Dermis blood vessel endothelial cell (primary cell): ENCODE results near the gene SKI. TPM values are rescaled to one million over a fixed set of nuclear protein-coding genes. Genes with fewer than 3 reads are reported as not detected.

ENCODE experiments used
- DNase-seq: peaks from one replicate; pipeline ENCODE4 v3.0.0; 2010
- total RNA-seq: library from RNA; depleted of rRNA; stranded (reverse); fragments of >200 nt; gene quantifications from 2 replicates; pipeline ENCODE4 v1.2.3, GENCODE V29; 2014

The SKI gene
- 26.7 and 44.4 TPM in 2 replicates for total RNA-seq

DNA sequence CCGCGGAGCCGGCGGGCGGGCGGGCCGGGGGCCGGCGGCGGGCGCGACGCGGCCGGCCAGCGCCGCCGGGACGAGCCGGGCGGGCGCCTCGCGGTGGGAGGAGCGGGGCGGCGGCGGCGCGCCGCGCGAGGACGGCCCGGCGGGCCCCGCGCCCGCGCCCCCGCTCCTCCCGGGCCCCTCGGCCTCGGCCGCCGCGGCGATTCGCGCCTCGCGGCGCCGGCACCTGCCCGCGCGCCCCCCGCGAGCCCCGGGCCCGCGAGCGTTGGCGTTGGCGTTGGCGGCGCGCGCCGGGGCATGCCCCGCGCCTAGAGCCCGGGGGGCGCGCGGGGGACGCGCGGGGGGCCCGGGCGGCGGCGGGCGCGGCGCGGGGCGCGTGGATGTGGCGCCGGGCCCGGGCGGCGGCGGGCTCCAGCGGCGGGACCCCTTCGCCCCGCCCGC, at the start of gene SKI:
Gene SKI (plus strand): TSS at position 163 of the 438 bp plus-strand sequence. CDS start 448 bp downstream, outside the sequence.
- DNase-seq = no peak

DNA sequence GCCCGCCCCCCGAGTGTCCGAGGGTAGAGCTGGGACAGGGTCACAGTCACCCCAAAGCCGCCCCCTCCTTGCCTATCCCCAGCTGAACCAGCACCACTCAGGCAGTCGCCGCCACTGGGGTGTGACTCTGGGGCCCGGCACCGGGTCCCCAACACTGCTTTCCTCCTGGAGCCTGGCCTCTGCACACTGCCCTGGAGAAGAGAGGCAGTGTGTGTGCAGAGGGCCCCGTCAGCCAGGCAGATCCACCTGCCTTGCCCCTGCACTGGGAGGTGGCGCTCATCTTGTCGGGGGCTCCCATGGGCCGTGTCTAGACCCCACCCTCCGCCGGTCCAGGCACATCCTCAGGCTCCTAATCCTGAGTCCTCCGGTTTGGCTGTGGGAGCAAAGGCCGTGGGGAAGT, 49.2 kb upstream of the SKI start:
- DNase-seq = no peak

DNA sequence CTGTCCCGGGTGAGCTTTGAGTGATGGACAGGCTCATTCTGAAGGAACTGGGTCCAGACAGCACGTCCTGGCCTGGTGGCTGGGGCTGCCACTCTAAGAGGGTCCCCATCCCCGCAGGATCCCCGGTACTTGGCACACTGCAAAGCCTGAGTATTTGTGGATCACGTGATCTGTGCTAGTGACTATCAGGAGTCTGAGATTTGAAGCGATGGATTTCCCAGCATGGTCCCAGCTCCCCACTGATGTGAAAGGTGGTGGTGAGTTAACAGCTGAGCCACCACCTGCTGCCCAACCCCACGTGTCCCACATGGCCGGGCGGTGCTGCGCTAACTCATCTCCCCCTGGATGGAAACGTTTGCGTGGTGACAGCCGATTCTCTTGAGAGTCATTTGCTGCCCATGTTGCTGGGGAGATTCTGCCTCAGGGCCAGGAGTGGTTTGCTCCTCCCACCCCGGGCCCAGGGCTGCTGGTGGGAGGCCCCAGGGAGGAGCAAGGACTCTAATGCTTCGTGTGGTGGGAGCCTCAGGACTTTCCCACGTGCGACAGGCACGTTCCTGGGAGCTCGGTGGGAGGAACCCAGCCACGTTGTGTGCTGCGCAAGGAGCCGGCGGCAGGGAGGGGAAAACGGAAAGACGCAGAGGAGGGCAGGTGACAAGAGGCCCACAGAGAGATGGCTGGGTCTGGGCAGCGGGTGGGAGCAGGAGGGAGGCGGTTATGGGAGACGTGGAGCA, 48.7 kb upstream of the SKI start:
- DNase-seq = no peak

DNA sequence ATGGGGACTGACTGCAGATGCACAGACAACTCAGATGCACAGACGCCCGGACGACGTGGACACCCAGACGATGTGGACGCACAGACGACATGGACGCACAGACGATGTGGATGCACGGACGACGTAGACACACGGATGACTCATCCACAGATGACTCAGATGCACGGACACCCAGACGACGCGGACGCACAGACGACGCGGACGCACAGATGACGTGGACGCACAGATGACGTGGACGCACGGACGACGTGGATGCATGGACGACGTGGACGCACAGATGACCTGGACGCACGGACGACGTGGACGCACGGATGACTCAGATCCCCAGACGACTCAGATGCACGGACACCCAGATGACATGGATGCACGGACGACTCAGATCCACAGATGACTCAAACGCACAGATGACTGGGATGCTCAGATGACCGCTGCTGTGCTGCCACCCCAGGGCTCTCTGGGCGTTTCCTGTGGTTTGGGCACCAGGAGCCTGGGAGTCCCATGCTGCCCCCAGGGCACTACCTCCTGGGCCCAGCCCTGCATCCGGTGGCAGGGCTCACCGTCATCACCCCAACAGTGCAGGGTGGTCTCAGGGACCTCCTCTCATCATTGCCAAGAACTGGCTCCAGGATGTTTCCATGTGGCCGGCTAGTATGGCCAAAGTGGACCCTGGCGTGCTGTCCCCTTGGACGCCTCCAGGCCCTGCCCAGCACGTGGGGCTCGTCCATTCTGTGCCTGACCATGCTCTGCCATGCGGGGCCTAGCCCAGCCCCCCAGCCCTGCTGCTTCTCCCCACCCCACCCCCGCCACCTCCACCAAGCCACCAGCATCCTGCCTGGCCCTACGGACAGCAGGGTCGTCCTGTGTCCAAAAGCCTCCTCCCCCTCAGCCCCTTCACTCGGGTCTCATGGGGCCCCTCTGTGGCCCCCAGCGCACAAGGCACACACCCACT, 47.5 kb upstream of the SKI start:
- DNase-seq = no peak

DNA sequence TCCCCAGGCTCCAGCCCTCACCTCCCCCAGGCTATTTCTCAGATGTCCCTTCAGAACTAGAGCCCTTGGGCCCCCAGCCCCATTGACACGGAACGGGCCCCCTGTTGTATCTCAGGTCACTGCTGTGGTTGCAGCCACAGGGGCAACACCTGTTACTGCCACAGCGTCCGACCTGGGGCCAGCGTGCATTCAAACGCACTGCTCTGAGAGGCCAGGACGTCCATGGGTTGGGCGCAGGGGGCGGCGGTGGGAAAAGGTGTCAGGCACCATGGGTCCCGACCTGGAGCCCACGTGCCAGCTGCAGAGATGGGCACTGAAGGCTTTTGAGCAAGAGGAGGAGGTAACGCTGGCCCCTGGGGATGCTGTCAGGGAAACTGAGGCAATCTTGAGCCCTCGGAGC, 46.8 kb upstream of the SKI start:
- DNase-seq = no peak

DNA sequence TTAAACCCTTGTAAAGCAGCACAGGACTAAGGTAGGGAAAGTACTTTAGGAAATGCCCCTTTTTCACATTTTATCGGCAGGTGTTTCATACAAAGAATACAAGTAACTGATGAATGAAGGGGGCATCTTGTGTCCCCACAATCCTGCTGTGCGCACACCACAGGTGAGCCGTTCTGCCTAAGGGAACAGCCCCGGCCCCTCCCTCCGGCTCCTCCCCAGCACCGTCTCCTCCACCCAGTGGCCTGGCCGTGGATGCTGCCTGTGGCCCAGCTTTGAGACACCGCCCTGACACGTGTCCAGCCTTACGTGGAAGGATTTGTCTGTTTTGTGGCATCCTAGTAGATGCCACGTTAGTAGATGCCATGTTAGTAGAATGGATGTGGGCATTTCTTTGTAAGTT, 46.4 kb upstream of the SKI start:
- DNase-seq = no peak

DNA sequence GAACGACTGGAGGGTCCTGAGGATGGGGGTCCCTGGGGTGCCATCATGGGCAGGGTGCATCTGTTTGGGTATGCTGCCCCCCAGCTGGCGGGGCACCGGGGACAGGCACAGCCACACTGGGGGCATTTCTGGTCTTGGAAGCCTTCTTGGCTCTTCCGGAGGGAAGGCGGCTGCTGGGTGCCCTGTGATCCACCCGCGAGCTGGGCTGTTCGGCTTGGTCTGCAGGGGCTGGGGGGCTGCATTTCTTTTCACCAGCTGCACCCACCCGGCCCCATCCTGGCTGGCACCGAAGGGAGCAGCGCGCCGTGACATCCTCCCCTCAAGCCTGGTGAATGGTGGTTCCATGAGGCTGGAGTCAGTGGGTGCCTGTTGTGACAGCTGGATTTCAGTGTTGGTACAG, 45.7 kb upstream of the SKI start:
- no peak for DNase-seq

DNA sequence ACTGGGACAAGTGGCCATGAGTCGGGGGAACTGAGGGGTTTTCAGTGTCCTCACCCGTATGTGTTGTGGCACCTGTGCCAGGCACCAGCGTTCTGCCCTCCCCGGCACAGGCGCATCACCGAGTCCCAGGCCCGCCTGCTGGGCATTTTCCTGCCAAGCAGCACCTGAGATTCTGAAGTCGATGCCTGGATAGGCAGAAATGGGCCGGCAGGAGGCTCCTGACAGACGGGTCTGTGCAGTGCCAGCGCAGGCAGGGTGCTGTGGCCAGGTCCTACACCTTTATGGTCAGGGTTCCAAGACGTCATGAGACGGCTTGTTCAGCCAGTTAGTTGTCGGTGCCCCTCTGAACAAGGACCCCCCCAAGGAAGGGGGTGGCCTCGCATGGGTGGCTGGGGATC, 44.2 kb upstream of the SKI start:
- no peak for DNase-seq

DNA sequence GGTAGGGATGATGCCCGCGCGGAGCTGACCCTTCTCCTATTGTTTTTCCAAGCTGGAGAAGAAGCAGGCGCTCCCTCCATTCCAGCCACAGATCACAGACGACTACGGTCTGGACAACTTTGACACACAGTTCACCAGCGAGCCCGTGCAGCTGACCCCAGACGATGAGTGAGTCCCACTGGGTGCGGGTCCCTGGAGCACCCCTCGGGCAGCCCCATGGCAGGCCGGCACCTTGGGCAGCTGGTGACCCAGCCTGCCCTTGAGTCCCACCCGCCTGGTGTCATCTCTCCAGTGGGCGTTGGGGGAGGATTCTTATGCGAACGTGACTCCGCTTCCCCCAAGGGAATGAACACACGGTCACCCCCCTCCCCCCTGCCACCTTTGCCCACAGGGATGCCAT, 43.6 kb upstream of the SKI start:
- no peak for DNase-seq

DNA sequence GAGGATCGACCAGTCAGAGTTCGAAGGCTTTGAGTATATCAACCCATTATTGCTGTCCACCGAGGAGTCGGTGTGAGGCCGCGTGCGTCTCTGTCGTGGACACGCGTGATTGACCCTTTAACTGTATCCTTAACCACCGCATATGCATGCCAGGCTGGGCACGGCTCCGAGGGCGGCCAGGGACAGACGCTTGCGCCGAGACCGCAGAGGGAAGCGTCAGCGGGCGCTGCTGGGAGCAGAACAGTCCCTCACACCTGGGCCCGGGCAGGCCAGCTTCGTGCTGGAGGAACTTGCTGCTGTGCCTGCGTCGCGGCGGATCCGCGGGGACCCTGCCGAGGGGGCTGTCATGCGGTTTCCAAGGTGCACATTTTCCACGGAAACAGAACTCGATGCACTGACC, 43.2 kb upstream of the SKI start:
- no peak for DNase-seq

DNA sequence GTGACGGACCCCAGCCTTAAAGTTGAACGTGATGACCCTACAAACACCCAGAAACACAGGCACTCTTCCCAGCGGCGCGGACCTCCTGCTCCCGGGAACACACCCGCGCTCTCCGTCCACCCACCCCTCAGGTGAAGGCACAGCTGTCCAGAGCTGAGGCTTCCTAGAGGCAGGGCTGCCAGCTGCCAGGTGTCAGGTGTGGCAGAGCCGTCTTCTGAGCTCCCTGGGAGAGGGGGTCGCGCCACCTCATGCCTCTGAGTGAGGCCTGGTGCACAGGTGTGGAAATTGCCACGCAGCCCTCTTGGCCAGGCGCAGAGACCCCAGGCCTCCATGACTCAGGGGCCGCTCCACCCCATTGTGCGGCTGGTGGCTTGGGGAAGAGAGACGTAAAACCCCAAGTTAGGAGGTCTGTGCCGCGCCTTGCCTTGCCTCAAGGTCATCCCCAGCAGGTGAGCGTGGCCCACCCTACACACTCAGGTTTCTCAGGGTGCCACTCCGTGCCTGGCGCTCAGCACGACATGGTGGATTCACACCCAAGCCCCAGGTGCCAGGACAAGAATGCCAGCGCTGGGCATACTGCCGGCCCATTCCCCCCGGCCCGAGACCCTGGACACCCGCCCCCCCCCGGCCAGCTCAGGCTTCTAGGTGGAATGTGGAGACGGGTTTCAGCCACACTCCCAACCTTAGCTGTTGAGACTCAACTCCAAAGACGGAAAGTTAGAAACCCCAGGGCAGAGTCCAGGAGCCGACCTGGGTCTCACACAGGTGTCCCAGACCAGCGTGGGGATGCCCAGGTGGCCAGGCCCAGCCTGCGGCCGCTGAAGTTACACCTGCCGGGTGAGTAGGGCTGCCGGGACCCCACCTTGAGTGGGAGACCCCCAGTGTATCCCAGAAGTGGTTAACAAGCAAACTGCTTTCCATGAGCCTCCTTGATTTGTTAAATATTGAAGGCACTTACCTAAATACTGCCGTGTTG, 42.0 kb upstream of the SKI start:
- DNase-seq = no peak

DNA sequence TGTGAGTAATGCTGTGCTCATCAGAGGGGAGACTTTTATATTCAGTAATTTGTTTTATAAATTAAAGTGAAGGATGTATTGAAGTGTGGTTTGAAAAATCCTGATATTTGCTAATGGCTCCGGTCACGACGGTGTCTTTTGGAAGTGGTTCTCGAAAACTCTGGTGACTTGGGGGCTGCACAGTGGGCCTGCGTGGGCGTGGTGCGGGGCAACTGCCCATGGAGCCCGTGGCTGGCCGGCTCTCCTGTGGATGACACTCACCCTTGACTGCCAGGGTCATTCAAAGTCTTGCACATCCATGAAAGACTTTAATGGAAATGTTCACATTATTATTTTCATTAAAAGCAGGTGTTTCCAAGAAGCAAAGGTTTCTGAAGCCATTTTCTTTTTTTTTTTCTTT, 41.2 kb upstream of the SKI start:
- DNase-seq = no peak

DNA sequence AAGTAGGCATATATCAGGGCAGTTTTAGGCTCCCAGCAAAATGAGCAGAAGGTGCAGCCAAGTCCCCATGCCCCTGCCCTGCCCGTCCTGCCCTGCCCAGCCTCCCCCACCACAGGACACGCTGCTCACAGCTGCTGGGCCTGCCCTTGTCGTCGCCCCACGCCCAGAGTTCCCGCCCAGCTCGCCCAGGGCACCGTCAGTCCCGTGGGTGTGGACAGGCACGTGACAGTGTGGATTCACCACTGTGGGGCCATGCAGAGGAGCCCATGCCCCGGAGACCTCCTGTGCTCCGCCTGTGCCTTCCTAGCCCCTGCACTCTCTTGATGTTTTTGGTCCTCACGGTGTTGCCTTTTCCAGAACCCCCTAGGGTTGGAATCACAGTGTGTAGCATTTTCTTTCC, 40.5 kb upstream of the SKI start:
- DNase-seq = no peak

DNA sequence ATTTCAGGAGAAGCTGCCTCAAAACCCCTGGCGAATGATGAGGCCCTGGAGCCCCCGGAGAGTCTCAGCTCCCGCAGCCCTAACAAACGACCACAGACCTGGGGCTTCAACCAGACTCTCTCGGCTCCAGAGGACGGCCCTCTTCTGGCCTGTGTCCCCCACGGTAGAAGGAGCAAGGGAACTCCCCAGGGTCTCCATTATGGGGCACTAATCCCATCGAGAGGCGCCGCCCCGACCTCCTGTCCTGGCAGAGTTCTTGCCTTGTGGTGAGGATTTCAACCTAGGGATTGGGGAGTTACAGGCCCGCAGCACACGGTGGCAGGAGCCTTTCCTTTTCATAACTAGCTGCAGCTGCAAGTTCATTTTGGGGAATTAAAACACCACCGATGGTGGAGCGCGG, 39.8 kb upstream of the SKI start:
- DNase-seq = no peak

DNA sequence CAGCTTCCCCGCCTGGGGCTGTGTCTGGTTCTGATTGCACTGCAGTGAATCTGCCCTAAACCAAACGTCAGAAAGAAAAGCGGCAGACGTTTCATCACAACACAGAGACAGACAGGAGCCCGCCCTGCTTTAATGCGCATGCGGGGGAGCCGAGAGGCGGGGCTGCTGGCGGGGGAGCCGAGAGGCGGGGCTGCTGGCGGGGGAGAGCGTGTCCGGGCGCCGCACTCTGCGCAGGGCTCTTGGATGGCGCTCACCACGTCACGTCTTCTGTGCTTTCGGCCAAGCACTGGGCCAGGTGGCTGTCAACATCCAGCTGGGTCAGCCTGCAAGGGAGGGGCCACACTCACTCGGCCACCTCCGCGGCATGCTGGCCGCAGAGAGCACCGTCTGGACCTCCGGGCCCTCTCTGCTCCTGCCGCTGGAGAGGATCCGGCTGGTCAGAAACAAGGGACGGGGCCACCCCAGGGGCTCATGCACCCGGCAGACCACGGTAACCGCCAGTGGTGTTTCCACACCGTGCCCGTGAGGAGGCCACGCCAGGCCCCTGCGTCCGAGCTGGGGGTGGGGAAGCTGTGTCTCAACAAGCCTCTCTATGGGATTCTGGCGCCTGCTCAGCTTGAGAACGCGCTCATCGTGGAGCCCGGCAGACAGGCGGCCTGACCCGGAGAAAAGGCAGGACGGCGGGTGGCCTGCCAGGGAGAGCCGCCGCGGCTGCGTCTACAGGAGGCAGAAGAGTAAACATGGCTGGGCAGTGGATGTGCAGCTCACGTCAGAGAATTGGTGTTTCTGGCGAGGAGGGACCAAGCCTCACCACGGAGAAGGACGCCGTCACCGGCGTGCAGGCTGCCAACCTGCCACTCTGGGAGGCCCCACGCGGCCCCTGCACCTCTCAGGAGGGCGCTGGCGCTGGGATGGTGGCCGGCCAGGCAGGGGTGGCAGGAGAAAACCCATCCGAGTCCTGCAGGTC, 38.4 kb upstream of the SKI start:
- DNase-seq = peak; percentile 91

DNA sequence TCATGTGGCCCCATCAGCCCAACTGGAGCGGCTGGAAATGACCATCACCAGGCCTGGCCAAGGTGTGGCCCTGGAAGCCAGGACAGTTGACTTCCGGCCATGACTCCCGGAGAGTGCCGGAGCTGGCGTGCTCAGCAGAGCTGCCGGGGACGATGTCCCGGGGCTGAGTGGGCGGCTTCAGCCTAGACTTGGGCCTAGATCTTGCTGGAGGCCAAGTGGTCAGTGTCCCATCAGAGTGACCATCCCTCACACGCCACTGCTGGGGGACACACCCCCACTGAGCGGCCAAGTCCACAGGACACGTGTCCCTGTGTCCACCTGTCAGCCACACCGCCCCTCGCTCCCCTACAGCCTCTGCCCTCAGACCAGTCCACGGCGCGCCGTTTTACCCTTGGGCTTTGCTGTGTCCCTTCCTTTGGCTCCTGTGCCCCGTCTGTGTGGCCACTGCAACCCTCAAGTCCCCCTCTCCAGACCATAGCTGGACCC, 37.6 kb upstream of the SKI start:
- DNase-seq = no peak

DNA sequence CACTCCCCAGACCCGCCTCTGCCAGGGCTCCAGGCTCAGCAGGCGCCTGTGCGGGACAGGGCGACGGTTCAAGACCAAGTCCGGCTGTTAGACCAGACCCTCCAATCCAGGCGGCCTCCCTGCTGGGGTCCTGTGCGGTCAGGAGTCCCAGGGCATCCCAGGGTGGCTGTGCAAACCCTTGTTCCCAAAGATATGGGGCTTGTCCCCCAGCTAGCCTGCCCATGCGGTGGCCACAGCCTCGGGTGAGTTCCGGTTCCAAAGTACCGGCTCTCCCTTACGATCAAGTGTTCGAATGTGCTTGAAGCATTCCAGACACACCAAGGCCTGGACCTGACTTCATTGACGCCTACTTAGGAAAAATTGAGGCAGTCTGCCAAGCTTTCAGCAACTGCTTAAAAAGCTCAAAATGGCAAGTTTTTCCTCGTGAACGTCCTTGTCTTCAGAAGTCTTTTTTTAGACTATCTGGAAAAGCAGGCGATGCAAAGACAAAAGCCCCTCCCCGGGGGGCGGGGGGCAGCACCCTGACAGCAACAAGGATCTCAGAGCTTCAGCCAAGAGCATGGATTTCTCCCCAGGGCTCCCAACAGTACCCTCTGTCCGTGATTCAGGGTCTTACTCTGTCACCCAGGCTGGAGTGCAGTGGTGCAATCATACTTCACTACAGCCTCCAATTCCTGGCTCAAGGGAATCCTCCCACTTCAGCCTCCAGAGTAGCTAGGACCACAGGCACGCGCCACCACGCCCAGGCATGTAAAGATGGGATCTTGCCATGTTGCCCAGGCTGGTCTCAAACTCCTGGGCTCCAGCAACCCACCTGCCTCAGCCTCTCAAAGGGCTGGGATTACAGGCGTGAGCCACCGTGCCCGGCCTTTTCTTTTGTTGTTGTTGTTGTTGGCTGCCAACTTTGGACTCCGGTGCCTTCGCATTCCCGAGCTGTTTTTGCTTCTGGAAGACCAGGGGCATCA, 35.8 kb upstream of the SKI start:
- DNase-seq = no peak

DNA sequence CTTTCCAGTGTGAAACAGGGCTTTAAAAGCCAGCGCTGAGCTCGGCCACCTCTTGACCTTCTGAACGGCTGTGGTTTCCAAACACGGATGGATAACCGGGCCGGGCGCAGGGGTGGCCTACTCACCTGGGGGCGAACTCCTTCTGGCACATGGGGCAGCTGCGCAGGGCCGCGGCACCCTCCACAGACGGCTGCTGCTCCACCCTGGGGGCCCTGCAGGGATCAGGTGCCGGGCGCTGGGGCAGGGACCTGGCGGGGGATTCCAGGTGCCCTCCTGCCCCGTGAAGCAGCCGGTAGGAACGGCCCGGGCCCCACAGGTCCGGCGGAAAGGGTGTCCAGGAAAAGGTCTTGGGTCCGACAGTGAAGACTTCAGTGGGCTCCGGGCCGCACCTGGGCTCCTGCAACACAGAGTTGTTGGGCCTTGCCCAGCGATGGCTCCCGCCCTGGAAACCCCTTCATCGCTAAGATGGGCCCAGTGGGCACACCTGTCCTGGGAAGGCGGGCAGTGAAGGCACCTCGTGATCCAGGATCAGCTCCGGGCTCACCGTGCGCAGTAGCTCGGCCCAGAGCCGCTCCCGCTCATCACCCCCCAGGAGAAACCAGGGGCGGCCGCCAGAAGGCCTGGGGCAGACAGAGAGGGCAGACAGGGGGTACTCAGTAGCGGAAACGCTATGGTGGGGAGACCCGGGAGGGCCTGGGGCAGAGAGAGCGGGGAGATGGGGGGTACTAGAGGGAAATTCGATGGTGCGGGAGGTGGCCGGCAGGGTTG, 34.4 kb upstream of the SKI start:
- DNase-seq = no peak

DNA sequence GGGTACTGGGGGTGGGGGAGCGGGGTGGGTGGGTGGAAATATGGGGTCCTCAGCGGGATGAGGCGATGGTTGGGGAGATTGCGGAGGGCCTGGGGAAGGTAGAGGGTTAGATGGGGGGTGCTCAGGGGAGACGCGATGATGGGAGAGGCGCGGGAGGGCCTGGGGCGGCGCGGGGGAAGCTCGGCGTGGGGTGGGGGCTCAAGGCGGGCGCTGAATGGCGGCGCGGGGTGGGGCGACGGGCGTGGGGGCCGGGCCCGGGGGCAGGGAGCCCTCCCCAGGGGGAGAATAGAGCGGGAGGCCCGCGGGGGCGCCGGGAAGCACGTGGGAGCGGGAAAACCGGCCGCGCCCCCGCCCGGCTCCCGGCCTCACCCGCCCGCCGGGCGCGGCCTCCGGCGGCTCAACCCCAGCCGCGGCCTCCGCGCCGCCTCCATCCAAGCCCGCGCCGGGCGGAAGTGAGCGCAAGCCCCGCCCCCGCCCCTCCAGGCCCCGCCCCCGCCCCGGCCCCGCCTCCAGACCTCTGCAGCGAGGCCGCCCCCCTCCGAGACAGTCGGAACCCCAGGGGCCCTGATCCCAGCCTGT, 33.7 kb upstream of the SKI start, which contains the start of gene FAAP20:
Gene FAAP20 (minus strand): TSS at position 454 of the 579 bp plus-strand sequence. CDS start 23 bp downstream, at position 431.
- peak; percentile 72 for DNase-seq
